ENCODE results near the gene KMT5B.

Gene KMT5B

GRCh38 chr11:68127714-68128681, 85.1 kb downstream of the KMT5B start (continued):
- TF ChIP-seq PATZ1 (tag by site-specific recombination; IDR thresholded peaks at IDR 0.05), result peak; percentile 22; the same call in 1 of the 2 replicates
- no peak; the same call in 1 of the 2 replicates for TF ChIP-seq GLIS1 (tag by site-specific recombination; IDR thresholded peaks at IDR 0.05)
- TF ChIP-seq OSR2 (tag by site-specific recombination; IDR thresholded peaks at IDR 0.05), result no peak
- peak; percentile 60 for TF ChIP-seq SP2 (tag by site-specific recombination; IDR thresholded peaks at IDR 0.05)
- no peak for TF ChIP-seq ZNF513 (tag by site-specific recombination; IDR thresholded peaks at IDR 0.05)
- no peak for TF ChIP-seq ELK4 (IDR thresholded peaks at IDR 0.05; ENCODE audit: borderline replicate concordance, low read depth, low read length)
- no peak for TF ChIP-seq ZNF777 (tag by site-specific recombination; IDR thresholded peaks at IDR 0.05; ENCODE audit: borderline replicate concordance)
- no peak for TF ChIP-seq ZNF302 (tag by site-specific recombination; IDR thresholded peaks at IDR 0.05; ENCODE audit: low read depth)
- TF ChIP-seq ZSCAN30 (tag by site-specific recombination; IDR thresholded peaks at IDR 0.05), result no peak
- TF ChIP-seq ZNF707 (tag by site-specific recombination; IDR thresholded peaks at IDR 0.05), result no peak
- TF ChIP-seq ZSCAN16 (tag by site-specific recombination; IDR thresholded peaks at IDR 0.05), result no peak
- no peak for TF ChIP-seq ZNF350 (tag by site-specific recombination; IDR thresholded peaks at IDR 0.05)
- TF ChIP-seq ZNF324 (tag by site-specific recombination; IDR thresholded peaks at IDR 0.05), result no peak
- no peak for TF ChIP-seq ZNF48 (tag by site-specific recombination; IDR thresholded peaks at IDR 0.05)
- TF ChIP-seq ZNF548 (tag by site-specific recombination; IDR thresholded peaks at IDR 0.05), result no peak
- TF ChIP-seq ZNF76 (tag by site-specific recombination; IDR thresholded peaks at IDR 0.05; ENCODE audit: borderline replicate concordance, low read depth), result no peak
- no peak for TF ChIP-seq HOXC10 (CRISPR knock-in tag; IDR thresholded peaks at IDR 0.05)
- no peak for TF ChIP-seq GFI1B (tag by site-specific recombination; IDR thresholded peaks at IDR 0.05)
- no peak for TF ChIP-seq SETDB1 (IDR thresholded peaks at IDR 0.05; ENCODE audit: insufficient read length, low read length)
- TF ChIP-seq ZBTB17 (tag by site-specific recombination; IDR thresholded peaks at IDR 0.05), result no peak
- no peak for TF ChIP-seq ZBTB10 (tag by site-specific recombination; IDR thresholded peaks at IDR 0.05)
- no peak for TF ChIP-seq BCL11A (tag by site-specific recombination; IDR thresholded peaks at IDR 0.05; ENCODE audit: low read depth)
- no peak for TF ChIP-seq ZNF624 (tag by site-specific recombination; IDR thresholded peaks at IDR 0.05)
- no peak for TF ChIP-seq ZNF223 (tag by site-specific recombination; IDR thresholded peaks at IDR 0.05)
- TF ChIP-seq ZNF692 (tag by site-specific recombination; IDR thresholded peaks at IDR 0.05), result peak; percentile 43; the same call in 1 of the 2 replicates
- TF ChIP-seq ZNF341 (tag by site-specific recombination; IDR thresholded peaks at IDR 0.05; ENCODE audit: low read depth), result peak; percentile 90

Measured in HEK293 (cell line).